GM23338 (cell line): ENCODE data around the gene CDKN1A. TPM values are rescaled to one million over a fixed set of nuclear protein-coding genes. Genes with fewer than 3 reads are reported as not detected.
"Not testable (repeated sequence)": the region's sequence is repeated elsewhere in the genome, so short reads cannot be mapped to it uniquely, and the experiment has no call there.

Experiments
- ATAC-seq: fragments of 200-7000 bp; cut with Tn5 transposase; 3 replicates; pipeline ENCODE4 v1.9.1; 2020
- DNase-seq: peaks from one replicate; pipeline ENCODE4 v3.0.0-alpha.2; 2015; ENCODE audit warnings: low spot score
- H2AFZ ChIP-seq: fragments of 200-600 bp; sonication (generic); 2 replicates; pipeline ENCODE4 v1.8.0; 2016; ENCODE audit warnings: antibody characterized with exemption, mild to moderate bottlenecking, moderate library complexity
- H3F3A ChIP-seq: fragments of 200-600 bp; sonication (generic); replicated peaks from 2 replicates; pipeline ENCODE4 v1.8.0; 2017; ENCODE audit warnings: antibody characterized with exemption, mixed run types, low read depth
- H3K27ac ChIP-seq: fragments of 200-600 bp; sonication (generic); 2 replicates; pipeline ENCODE4 v1.6.1; 2016; ENCODE audit warnings: low read depth
- H3K27me3 ChIP-seq: fragments of 200-600 bp; sonication (generic); 2 replicates; pipeline ENCODE4 v1.8.0; 2016; ENCODE audit warnings: mild to moderate bottlenecking, mixed run types, moderate library complexity; ENCODE audit not compliant: insufficient read depth
- H3K36me3 ChIP-seq: fragments of 200-600 bp; sonication (generic); 2 replicates; pipeline ENCODE4 v1.8.0; 2016; ENCODE audit warnings: mild to moderate bottlenecking; ENCODE audit not compliant: insufficient read depth
- H3K4me1 ChIP-seq: fragments of 200-600 bp; sonication (generic); 2 replicates; pipeline ENCODE4 v1.8.0; 2016; ENCODE audit warnings: mild to moderate bottlenecking, moderate library complexity; ENCODE audit not compliant: insufficient read depth
- H3K4me2 ChIP-seq: fragments of 200-600 bp; sonication (generic); 2 replicates; pipeline ENCODE4 v1.7.1; 2017; ENCODE audit warnings: mixed run types
- H3K4me3 ChIP-seq: fragments of 200-600 bp; sonication (generic); 2 replicates; pipeline ENCODE4 v1.6.1; 2016; ENCODE audit warnings: mixed run types
- H3K79me2 ChIP-seq: fragments of 200-600 bp; sonication (generic); replicated peaks from 2 replicates; pipeline ENCODE4 v1.8.0; 2017; ENCODE audit warnings: mild to moderate bottlenecking; ENCODE audit not compliant: insufficient read depth
- H3K9me2 ChIP-seq: fragments of 200-600 bp; sonication (generic); 2 replicates; pipeline ENCODE4 v1.8.0; 2017; ENCODE audit not compliant: insufficient read depth
- H4K20me1 ChIP-seq: fragments of 200-600 bp; sonication (generic); replicated peaks from 2 replicates; pipeline ENCODE4 v1.8.0; 2017; ENCODE audit warnings: mild to moderate bottlenecking; ENCODE audit not compliant: insufficient read depth
- H3K27ac Mint-ChIP-seq: 2 replicates; pipeline ENCODE4 v1.8.0; 2020; ENCODE audit warnings: inconsistent platforms, mild to moderate bottlenecking, moderate library complexity, mixed read lengths
- H3K27me3 Mint-ChIP-seq: 3 replicates; pipeline ENCODE4 v1.8.0; 2022; ENCODE audit warnings: low read depth, mild to moderate bottlenecking, moderate library complexity, mixed read lengths, inconsistent platforms; ENCODE audit not compliant: insufficient read depth, poor library complexity
- H3K36me3 Mint-ChIP-seq: 3 replicates; pipeline ENCODE4 v1.8.0; 2021; ENCODE audit warnings: low read depth, mild to moderate bottlenecking, inconsistent platforms, moderate library complexity, mixed read lengths
- H3K4me1 Mint-ChIP-seq: 3 replicates; pipeline ENCODE4 v1.8.0; 2020; ENCODE audit warnings: mild to moderate bottlenecking, inconsistent platforms, mixed read lengths
- H3K4me3 Mint-ChIP-seq: 3 replicates; pipeline ENCODE4 v1.8.0; 2021; ENCODE audit warnings: moderate library complexity, mild to moderate bottlenecking, inconsistent platforms, mixed read lengths
- H3K9me3 Mint-ChIP-seq: 3 replicates; pipeline ENCODE4 v1.8.0; 2020; ENCODE audit warnings: moderate library complexity, mild to moderate bottlenecking, inconsistent platforms, mixed read lengths
- CREB1 ChIP-seq: fragments of 250-450 bp; sonication (Bioruptor Pico); IDR thresholded peaks from 2 replicates; pipeline ENCODE4 v1.5.0; 2020; ENCODE audit warnings: low read depth, mild to moderate bottlenecking, moderate library complexity
- JUNB ChIP-seq: IDR thresholded peaks from one replicate; pipeline ENCODE4 v1.6.1; 2016; ENCODE audit warnings: antibody characterized with exemption; ENCODE audit not compliant: unreplicated experiment
- NANOG ChIP-seq: IDR thresholded peaks from 2 replicates; pipeline ENCODE4 v1.6.1; 2016; ENCODE audit warnings: antibody characterized with exemption, borderline replicate concordance
- ZNF331 ChIP-seq: fragments of 250-450 bp; sonication (Bioruptor Pico); IDR thresholded peaks from 2 replicates; pipeline ENCODE4 v1.5.0; 2020; ENCODE audit warnings: low read depth, mild to moderate bottlenecking, moderate library complexity
- polyA plus RNA-seq: library from polyadenylated mRNA; unstranded; fragments of >200 nt; fragmentation: Nextera tagmentation; extraction: Ambion mirVana; gene quantifications from 2 replicates; pipeline ENCODE4 v1.2.1, GENCODE V29; 2016
- total RNA-seq: library from RNA; depleted of rRNA; stranded (reverse); fragments of >200 nt; shearing (Covaris generic); gene quantifications from 2 replicates; pipeline ENCODE4 v1.2.3, GENCODE V29; 2014
- TF ChIP-seq, protein P1 (sequence below): fragments of 250-450 bp; sonication (Bioruptor Pico); IDR thresholded peaks from 2 replicates; pipeline ENCODE4 v1.5.0; 2020; ENCODE audit warnings: mild to moderate bottlenecking, moderate library complexity
- TF ChIP-seq, protein P2 (sequence below): IDR thresholded peaks from one replicate; pipeline ENCODE4 v1.6.1; 2018; ENCODE audit warnings: antibody characterized with exemption; ENCODE audit not compliant: unreplicated experiment

CDKN1A gene
- total and polyA plus RNA-seq, 2 experiments from 2014 or later = 31.5 to 45.6 TPM

DNA sequence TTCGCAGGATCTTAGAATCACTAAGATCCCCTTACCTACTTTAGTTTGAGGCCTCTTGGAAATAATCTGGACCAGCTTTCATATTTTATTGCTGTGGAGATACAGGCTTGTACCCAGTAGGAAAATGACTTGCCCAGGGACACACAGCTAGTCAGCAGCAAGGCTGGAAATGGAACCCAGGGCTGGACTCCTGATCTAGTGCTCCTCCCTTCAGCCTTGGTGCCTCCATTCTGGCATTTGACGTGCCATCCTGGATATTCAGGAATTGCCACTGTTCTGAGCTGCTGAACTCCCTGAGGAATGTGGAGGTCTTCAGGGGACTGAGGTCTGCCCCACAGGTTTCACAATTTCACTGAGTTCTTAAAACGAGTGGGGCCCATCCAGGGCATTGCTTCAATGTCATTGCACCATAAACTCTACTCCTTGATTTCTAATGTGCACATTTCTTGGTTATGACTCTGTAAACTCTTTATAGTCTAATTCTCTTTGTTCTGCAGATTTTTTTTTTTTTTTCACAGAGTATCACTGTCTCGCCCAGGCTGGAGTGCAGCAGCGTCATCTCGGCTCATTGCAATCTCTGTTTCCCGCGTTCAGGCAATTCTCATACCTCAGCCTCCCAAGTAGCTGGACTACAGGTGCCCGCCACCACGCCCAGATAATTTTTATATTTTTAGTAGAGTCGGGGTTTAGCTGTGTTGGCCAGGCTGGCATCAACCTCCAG lies 26.7 kb upstream of the CDKN1A start:
- Mint-ChIP-seq H3K9me3 (no peaks in the 10 kb centered on the region), H3K4me3 (no peak overlapping the region), H3K27ac (no peak overlapping the region), H3K36me3 (no peaks in the 10 kb centered on the region; the same call in 2 of the 3 replicates), H3K27me3 (peaks cover 8% of the 10 kb centered on the region), H3K4me1 (peaks cover 8% of the 10 kb centered on the region)
- H2AFZ ChIP-seq = no peak overlapping the region
- no peaks in the 10 kb centered on the region for H4K20me1 ChIP-seq
- no peaks in the 10 kb centered on the region for H3K9me2 ChIP-seq
- H3K79me2 ChIP-seq = no peaks in the 10 kb centered on the region
- TF ChIP-seq JUNB = no peak
- H3K27ac ChIP-seq = no peak overlapping the region
- no peak for ATAC-seq
- H3K4me2 ChIP-seq = no peak overlapping the region
- H3K4me3 ChIP-seq = no peak overlapping the region
- H3K27me3 ChIP-seq = no peaks in the 10 kb centered on the region
- H3K36me3 ChIP-seq = no peaks in the 10 kb centered on the region
- peaks cover 9% of the 10 kb centered on the region; the same call in 1 of the 2 replicates for H3K4me1 ChIP-seq
- no peak for DNase-seq
- H3F3A ChIP-seq = no peaks in the 10 kb centered on the region

DNA sequence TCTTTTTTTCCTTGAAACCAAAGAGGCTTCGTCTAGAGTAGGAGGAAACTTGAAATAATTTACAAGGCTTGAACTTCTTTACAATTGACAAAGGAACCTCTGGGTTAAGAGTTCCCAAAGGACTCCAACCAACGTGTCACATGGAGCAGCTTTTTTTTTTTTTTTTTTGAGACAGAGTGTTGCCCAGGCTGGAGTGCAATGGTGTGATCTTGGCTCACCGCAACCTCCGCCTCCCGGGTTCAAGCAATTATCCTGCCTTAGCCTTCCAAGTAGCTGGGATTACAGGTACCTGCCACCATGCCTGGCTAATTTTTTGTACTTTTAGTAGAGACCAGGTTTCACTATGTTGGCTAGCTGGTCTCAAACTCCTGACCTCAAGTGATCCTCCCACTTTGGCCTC lies 24.0 kb upstream of the CDKN1A start:
- H3K36me3 ChIP-seq, H3K4me1 Mint-ChIP-seq, H2AFZ ChIP-seq, H3K4me3 ChIP-seq, H3K27ac Mint-ChIP-seq, H3K27me3 ChIP-seq, H3K4me1 ChIP-seq, H4K20me1 ChIP-seq, H3K27me3 Mint-ChIP-seq, H3K9me2 ChIP-seq, H3K79me2 ChIP-seq, ATAC-seq, H3K4me2 ChIP-seq, H3F3A ChIP-seq, H3K27ac ChIP-seq, DNase-seq, H3K4me3 Mint-ChIP-seq, H3K9me3 Mint-ChIP-seq, H3K36me3 Mint-ChIP-seq: not testable (repeated sequence)

DNA sequence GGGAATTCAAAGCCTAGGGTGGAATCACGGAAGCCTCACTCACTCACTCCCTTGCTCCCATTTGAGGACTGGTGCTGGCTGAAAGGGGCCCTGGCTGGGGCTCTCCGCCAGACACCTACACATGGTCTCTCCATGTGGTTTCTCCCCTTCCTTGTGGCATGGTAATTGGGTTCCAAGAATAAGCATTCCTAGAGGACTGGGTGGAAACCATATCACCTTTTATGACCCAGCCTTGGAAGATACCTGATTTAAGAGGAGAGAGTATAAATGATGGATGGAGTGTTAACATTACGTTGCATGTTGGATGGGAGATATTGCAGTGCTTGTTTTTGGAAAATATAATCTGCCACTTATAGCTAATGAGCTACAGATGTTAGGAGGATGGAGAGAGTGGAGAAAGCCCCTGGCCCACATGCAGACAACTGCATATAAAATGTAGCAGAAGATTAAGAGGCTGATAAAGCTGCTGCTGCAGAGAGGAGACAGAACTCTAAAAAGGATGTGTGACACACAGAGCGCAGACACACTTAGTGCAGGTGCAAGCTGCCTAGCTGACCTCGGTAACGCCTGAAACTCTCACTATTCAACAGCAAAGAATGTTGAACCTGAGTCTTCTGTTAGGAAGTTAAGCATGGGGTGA lies 23.3 kb upstream of the CDKN1A start:
- H3K36me3 ChIP-seq = no peaks in the 10 kb centered on the region
- no peak overlapping the region for H2AFZ ChIP-seq
- H3K27me3 Mint-ChIP-seq = peaks cover 6% of the 10 kb centered on the region
- H3K9me3 Mint-ChIP-seq = no peaks in the 10 kb centered on the region
- no peak overlapping the region for H3K27ac ChIP-seq
- no peaks in the 10 kb centered on the region; the same call in 2 of the 3 replicates for H3K4me1 Mint-ChIP-seq
- ATAC-seq = no peak
- no peak for DNase-seq
- H3K27me3 ChIP-seq = no peaks in the 10 kb centered on the region
- no peak overlapping the region for H3K27ac Mint-ChIP-seq
- no peaks in the 10 kb centered on the region for H3K9me2 ChIP-seq
- no peaks in the 10 kb centered on the region for H3K36me3 Mint-ChIP-seq
- no peak overlapping the region for H3K4me2 ChIP-seq
- no peak overlapping the region for H3K4me3 Mint-ChIP-seq
- H3K79me2 ChIP-seq = no peaks in the 10 kb centered on the region
- no peaks in the 10 kb centered on the region for H4K20me1 ChIP-seq
- H3K4me1 ChIP-seq = 0 out of 2 replicates have a peak, but pooled peaks cover 3% of the 10 kb centered on the region
- H3K4me3 ChIP-seq = no peak overlapping the region
- no peaks in the 10 kb centered on the region for H3F3A ChIP-seq
- TF ChIP-seq, protein P1, sequence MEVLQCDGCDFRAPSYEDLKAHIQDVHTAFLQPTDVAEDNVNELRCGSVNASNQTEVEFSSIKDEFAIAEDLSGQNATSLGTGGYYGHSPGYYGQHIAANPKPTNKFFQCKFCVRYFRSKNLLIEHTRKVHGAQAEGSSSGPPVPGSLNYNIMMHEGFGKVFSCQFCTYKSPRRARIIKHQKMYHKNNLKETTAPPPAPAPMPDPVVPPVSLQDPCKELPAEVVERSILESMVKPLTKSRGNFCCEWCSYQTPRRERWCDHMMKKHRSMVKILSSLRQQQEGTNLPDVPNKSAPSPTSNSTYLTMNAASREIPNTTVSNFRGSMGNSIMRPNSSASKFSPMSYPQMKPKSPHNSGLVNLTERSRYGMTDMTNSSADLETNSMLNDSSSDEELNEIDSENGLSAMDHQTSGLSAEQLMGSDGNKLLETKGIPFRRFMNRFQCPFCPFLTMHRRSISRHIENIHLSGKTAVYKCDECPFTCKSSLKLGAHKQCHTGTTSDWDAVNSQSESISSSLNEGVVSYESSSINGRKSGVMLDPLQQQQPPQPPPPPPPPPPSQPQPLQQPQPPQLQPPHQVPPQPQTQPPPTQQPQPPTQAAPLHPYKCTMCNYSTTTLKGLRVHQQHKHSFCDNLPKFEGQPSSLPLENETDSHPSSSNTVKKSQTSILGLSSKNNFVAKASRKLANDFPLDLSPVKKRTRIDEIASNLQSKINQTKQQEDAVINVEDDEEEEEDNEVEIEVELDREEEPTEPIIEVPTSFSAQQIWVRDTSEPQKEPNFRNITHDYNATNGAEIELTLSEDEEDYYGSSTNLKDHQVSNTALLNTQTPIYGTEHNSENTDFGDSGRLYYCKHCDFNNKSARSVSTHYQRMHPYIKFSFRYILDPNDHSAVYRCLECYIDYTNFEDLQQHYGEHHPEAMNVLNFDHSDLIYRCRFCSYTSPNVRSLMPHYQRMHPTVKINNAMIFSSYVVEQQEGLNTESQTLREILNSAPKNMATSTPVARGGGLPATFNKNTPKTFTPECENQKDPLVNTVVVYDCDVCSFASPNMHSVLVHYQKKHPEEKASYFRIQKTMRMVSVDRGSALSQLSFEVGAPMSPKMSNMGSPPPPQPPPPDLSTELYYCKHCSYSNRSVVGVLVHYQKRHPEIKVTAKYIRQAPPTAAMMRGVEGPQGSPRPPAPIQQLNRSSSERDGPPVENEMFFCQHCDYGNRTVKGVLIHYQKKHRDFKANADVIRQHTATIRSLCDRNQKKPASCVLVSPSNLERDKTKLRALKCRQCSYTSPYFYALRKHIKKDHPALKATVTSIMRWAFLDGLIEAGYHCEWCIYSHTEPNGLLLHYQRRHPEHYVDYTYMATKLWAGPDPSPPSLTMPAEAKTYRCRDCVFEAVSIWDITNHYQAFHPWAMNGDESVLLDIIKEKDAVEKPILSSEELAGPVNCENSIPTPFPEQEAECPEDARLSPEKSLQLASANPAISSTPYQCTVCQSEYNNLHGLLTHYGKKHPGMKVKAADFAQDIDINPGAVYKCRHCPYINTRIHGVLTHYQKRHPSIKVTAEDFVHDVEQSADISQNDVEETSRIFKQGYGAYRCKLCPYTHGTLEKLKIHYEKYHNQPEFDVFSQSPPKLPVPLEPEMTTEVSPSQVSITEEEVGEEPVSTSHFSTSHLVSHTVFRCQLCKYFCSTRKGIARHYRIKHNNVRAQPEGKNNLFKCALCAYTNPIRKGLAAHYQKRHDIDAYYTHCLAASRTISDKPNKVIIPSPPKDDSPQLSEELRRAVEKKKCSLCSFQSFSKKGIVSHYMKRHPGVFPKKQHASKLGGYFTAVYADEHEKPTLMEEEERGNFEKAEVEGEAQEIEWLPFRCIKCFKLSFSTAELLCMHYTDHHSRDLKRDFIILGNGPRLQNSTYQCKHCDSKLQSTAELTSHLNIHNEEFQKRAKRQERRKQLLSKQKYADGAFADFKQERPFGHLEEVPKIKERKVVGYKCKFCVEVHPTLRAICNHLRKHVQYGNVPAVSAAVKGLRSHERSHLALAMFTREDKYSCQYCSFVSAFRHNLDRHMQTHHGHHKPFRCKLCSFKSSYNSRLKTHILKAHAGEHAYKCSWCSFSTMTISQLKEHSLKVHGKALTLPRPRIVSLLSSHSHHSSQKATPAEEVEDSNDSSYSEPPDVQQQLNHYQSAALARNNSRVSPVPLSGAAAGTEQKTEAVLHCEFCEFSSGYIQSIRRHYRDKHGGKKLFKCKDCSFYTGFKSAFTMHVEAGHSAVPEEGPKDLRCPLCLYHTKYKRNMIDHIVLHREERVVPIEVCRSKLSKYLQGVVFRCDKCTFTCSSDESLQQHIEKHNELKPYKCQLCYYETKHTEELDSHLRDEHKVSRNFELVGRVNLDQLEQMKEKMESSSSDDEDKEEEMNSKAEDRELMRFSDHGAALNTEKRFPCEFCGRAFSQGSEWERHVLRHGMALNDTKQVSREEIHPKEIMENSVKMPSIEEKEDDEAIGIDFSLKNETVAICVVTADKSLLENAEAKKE (CRISPR knock-in tag) = no peak
- TF ChIP-seq NANOG (no peak), CREB1 (CRISPR knock-in tag) (no peak), ZNF331 (CRISPR knock-in tag) (no peak)
- TF ChIP-seq, protein P2, sequence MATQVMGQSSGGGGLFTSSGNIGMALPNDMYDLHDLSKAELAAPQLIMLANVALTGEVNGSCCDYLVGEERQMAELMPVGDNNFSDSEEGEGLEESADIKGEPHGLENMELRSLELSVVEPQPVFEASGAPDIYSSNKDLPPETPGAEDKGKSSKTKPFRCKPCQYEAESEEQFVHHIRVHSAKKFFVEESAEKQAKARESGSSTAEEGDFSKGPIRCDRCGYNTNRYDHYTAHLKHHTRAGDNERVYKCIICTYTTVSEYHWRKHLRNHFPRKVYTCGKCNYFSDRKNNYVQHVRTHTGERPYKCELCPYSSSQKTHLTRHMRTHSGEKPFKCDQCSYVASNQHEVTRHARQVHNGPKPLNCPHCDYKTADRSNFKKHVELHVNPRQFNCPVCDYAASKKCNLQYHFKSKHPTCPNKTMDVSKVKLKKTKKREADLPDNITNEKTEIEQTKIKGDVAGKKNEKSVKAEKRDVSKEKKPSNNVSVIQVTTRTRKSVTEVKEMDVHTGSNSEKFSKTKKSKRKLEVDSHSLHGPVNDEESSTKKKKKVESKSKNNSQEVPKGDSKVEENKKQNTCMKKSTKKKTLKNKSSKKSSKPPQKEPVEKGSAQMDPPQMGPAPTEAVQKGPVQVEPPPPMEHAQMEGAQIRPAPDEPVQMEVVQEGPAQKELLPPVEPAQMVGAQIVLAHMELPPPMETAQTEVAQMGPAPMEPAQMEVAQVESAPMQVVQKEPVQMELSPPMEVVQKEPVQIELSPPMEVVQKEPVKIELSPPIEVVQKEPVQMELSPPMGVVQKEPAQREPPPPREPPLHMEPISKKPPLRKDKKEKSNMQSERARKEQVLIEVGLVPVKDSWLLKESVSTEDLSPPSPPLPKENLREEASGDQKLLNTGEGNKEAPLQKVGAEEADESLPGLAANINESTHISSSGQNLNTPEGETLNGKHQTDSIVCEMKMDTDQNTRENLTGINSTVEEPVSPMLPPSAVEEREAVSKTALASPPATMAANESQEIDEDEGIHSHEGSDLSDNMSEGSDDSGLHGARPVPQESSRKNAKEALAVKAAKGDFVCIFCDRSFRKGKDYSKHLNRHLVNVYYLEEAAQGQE = no peak
